NCI-H82 (cell line): ENCODE measurements around the gene PCDH10.
A peak's percentile ranks its signal among the peaks of the same experiment; 100 is the strongest.

Experiments used
- DNase-seq: peaks from one replicate; lab custom pipeline; 2025; lab: John Stamatoyannopoulos, UW

Gene PCDH10

DNA sequence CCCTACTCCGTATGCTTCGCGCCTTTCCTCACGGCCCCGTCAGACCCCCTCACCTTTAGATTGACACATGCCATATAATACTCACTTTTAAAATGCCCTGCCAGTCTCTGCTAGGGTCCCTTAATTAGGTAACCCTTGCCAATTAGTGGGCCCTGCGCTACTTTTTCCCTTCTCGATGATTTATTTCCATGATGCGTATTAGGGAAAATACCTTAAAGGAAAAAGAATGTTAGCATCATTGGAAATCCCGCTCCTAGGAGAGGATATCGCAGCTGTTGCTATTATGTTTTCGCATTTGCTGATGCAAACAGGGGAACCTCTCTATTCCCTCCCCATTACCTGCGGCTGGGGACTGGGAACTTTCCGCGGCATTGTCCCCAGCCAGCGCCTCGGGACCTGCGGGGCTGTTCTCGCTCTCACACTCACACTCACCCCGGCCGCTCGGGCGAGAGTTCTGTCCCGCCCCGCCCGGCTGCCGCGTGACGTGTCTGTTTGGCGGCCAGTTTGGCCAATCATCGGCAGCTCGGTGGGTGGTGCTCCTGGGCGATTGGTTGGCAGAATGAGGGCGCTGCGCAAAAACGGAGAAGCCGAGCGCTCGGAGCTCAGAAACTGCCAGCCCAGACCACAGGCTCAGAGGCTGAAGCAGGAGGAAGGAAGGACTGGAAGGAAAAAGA, at the start of gene PCDH10:
PCDH10 (plus strand) TSS at position 605 of the 674 bp plus-strand sequence. CDS start 847 bp downstream, outside the sequence.
- DNase-seq: peak; percentile 93

DNA sequence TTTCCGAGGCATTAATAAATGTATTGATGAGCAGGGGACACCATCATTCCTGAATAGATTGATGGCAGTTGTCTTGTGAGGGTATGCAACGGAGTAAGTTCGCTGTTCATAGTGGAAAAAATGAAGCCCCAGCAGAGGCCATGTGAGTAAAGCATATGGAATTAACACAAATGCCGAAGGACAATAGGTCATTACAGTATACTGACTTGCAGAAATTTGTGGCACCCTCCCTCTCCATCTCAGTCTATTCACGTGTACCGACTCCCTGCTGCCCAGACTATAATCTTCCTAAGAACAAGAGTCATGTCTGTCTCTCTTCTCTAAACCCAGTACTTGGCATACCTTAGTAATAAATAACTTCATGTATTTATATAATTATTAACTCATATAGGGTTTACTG, 47.1 kb upstream of the PCDH10 start:
- DNase-seq: no peak

GRCh38 chr4:133102612-133103409, 46.3 kb upstream of the PCDH10 start:
- no peak for DNase-seq

GRCh38 chr4:133112641-133113040, 36.5 kb upstream of the PCDH10 start:
- DNase-seq: no peak

GRCh38 chr4:133124746-133125145, 24.3 kb upstream of the PCDH10 start:
- DNase-seq: peak; percentile 89

GRCh38 chr4:133127500-133127899, 21.6 kb upstream of the PCDH10 start:
- no peak for DNase-seq

DNA sequence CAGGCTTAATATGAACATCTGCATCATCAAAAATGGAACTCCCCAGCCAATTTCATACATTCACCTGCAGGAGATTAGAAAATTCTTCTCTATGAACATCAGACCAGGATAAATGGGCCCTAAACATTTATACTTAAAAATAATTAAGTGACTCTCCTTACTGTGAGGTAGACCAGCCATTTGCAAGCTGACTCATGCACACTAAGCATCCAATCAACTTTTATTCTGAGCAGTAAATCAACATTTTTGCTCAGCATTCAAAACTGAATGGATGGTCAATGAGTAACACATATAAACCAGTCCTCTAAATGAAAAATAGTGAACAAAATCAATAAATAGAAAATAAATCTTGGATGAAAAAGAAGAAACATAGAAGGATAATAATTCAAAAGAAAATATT, 19.9 kb upstream of the PCDH10 start:
- no peak for DNase-seq

DNA sequence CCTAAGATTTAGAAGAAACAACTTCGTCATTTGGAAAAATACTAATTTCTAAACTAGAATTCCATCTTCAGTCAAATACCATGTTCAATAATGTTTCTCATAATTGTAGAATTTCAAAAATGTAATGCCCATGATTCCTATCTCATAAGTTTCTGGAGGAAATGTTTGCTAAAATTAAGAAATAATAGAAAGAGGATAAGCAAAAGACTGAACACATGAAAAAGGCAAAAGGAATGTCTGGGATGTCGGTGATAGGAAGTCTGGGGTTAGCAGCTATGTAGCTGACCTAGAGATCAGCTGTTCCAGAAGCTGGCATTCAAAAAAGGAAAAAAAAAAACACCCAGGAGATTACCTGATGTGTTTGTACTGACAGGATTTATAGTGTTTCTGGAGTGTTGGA, 18.9 kb upstream of the PCDH10 start:
- DNase-seq: no peak

GRCh38 chr4:133131829-133132460, 17.1 kb upstream of the PCDH10 start:
- peak; percentile 54 for DNase-seq

GRCh38 chr4:133136833-133137232, 12.3 kb upstream of the PCDH10 start:
- DNase-seq: no peak

DNA sequence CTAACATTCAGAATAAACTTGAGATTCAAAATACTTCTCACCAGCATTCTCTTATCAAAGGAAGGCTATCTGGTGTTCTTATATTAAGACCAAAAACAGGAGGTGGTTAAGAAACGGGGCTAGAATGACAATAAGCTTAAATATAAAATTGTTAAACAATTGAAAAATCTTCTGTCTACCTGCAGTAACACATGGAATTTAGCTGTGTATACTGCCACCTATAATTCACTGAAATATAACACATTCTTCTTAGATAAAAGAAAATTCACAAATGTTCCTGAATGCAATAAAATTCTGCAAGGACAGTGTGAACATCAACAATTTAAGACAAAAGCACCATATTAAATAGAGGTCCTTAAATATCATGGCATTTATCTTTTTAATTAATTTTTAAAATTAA, 11.5 kb upstream of the PCDH10 start:
- DNase-seq: no peak

- no peak for DNase-seq
Measured at GRCh38 chr4:133143775-133144430, 5.2 kb upstream of the PCDH10 start.

- DNase-seq: no peak
Measured at GRCh38 chr4:133145241-133145640, 3.9 kb upstream of the PCDH10 start.

- DNase-seq: no peak
Measured at GRCh38 chr4:133145758-133146573, 3.1 kb upstream of the PCDH10 start.

- peak; percentile 64 for DNase-seq
Measured at GRCh38 chr4:133146574-133147241, 2.4 kb upstream of the PCDH10 start.

- peak; percentile 28 for DNase-seq
Measured at GRCh38 chr4:133147286-133147821, 1.7 kb upstream of the PCDH10 start.

DNA sequence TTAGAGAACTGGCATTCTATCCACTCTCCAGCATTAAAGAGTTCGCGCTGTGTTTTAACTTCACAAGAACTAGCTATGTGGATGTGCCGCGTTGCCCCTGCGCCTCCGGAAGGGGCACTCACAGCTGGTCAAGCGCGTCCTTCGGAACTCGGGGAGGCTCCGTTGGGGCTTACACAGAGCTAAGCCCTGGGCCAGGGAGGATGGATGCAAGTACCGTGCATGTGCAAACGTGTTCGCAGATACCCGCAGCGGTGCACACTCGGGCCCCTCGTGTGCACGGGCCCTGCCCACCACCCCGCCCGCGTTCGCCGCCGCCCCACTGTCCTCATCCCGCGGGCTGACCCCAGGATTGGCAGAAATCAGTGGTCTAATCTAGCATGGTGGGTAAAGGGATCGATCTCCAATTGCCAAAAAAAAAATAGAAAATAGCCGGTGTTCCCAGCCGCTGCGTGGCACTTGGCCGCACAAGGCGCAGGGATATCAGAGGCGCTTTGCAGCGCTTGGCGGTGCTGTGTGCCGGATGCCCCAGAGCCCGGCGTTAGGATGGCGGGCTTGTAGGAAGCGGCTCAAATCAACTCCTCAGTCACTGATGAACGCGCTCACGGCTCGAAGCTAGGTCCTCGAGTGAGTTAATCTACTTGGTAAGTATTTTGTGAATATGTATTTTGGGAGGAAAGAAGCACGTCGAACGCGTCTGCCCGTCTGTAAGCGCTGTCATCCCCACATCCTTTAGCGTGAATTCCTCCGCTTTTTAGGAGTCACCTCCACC, 989 bp upstream of the PCDH10 start:
- peak; percentile 64 for DNase-seq

DNA sequence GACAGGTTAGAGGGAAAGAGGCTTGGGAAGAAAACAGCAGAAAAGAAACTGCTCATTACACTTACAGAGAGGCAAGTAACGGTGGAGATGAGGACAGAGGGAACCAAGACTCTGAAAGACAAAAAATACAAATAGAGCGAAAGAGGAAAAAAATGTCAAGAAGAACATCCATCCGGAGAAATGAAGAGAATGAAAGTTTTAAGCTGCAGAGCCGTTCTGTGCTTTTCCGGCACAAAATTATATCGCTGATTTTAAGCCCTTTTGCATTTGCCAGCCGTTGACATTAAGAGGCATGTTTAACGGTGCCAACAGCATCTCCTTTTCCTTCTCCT, 236 bp downstream of the PCDH10 start:
- DNase-seq: no peak

- DNase-seq: peak; percentile 26
Measured at GRCh38 chr4:133149932-133150471, 908 bp downstream of the PCDH10 start.
